Right atrium auricular region (tissue), 2 donors: ENCODE data around the gene USB1. TPM values are rescaled to one million over a fixed set of nuclear protein-coding genes. Genes with fewer than 3 reads are reported as not detected.

Experiments used
- DNase-seq: peaks from one replicate; pipeline ENCODE4 v3.0.0-alpha.2; 2019; ENCODE audit warnings: low spot score
- H3K27ac ChIP-seq, 2 donors: fragments of 200-600 bp; sonication (generic); 1 replicate in 1 of 2; 2 replicates in 1 of 2; pipeline ENCODE4 v1.5.1; 2016 to 2019
- H3K27me3 ChIP-seq, 2 donors: fragments of 200-600 bp; sonication (generic); one replicate each; pipeline versions ENCODE4 v1.5.1 to v1.6.0; 2017 to 2019
- H3K36me3 ChIP-seq: fragments of 200-600 bp; sonication (generic); one replicate; pipeline ENCODE4 v1.5.1; 2016
- H3K4me1 ChIP-seq, 2 donors: fragments of 200-600 bp; sonication (generic); one replicate each; pipeline versions ENCODE4 v1.5.1 to v1.6.0; 2017 to 2019
- H3K4me3 ChIP-seq, 2 donors: fragments of 200-600 bp; sonication (generic); 1 replicate in 1 of 2; 2 replicates in 1 of 2; pipeline ENCODE4 v1.5.1; 2017 to 2019; ENCODE audit warnings: mild to moderate bottlenecking in 1 of 2, moderate library complexity in 1 of 2
- H3K9me3 ChIP-seq, 2 donors: fragments of 200-600 bp; sonication (generic); one replicate each; pipeline ENCODE4 v1.5.1; 2019
- CTCF ChIP-seq, 2 donors: fragments of 200-600 bp; sonication (generic); IDR thresholded peaks; one replicate each; pipeline ENCODE4 v1.5.1; 2019; ENCODE audit warnings: antibody characterized with exemption in 2 of 2
- total RNA-seq, 2 donors: library from RNA; depleted of rRNA; stranded (reverse); fragments of >200 nt; gene quantifications; one replicate each; pipeline ENCODE4 v1.1.0, GENCODE V29; 2016

Gene USB1
- total RNA-seq, 2 donors from 2014 or later: 32.2 to 43.2 TPM

DNA sequence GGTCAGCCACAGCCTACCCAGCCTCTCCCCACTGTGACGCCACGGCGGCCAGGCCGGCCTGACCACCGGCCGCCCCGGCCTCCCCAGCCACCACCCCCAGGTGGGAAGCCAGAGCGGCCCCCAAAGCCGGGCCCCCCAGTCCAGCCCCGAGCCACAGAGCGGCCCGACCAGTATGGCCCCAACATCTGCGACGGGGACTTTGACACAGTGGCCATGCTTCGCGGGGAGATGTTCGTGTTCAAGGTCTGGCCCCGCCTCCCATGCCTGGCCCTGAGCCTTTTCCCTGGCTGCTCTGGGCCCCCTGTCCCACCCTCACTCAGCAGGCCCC lies 40.4 kb downstream of the USB1 start:
- peaks cover 48% of the 10 kb centered on the region for H3K36me3 ChIP-seq
- no peak for TF ChIP-seq CTCF (IDR thresholded peaks at IDR 0.05)
- peaks cover 0 to 7% of the 10 kb centered on the region in 2 donors for H3K4me1 ChIP-seq
- no peaks in the 10 kb centered on the region for H3K9me3 ChIP-seq
- H3K4me3 ChIP-seq: no peak overlapping the region
- no peak for DNase-seq
- no peaks in the 10 kb centered on the region for H3K27me3 ChIP-seq
- no peak overlapping the region for H3K27ac ChIP-seq

GRCh38 chr16:58042001-58042885 lies 41.0 kb downstream of the USB1 start:
- Histone ChIP-seq H3K27me3 (no peaks in the 10 kb centered on the region), H3K27ac (no peak overlapping the region), H3K36me3 (peaks cover 48% of the 10 kb centered on the region), H3K4me3 (no peak overlapping the region), H3K4me1 (peaks cover 0 to 13% of the 10 kb centered on the region in 2 donors), H3K9me3 (no peaks in the 10 kb centered on the region)
- no peak for DNase-seq
- TF ChIP-seq CTCF (IDR thresholded peaks at IDR 0.05): no peak

DNA sequence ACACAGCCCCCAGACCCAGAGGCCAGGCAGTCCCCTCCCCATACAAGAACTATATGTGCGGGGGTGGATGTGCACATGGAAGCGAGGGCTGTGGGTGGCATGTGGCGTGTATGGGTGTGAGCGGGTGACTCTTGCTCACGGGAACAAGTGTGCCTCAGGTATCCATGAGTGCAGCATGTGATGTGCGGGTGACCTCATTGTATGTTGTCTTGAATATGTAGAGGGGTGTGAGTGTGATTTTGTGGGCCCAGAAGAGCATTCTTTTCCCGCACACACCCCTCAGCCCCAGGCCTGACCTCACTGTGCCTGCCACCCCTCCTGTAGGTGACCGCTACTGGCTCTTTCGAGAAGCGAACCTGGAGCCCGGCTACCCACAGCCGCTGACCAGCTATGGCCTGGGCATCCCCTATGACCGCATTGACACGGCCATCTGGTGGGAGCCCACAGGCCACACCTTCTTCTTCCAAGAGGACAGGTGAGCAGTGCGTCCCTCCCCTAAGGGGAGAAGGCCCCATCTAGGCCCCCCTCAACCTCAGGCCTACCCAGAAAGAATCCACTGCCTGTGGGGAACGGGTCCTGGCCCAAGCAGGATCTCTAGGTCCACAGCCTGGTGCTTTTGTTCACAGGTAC lies 41.8 kb downstream of the USB1 start:
- TF ChIP-seq CTCF (IDR thresholded peaks at IDR 0.05): no peak
- no peaks in the 10 kb centered on the region for H3K9me3 ChIP-seq
- H3K27ac ChIP-seq: no peak overlapping the region
- H3K27me3 ChIP-seq: no peaks in the 10 kb centered on the region
- no peak for DNase-seq
- H3K4me3 ChIP-seq: no peak overlapping the region
- H3K4me1 ChIP-seq: peaks cover 0 to 20% of the 10 kb centered on the region in 2 donors
- peaks cover 48% of the 10 kb centered on the region for H3K36me3 ChIP-seq

DNA sequence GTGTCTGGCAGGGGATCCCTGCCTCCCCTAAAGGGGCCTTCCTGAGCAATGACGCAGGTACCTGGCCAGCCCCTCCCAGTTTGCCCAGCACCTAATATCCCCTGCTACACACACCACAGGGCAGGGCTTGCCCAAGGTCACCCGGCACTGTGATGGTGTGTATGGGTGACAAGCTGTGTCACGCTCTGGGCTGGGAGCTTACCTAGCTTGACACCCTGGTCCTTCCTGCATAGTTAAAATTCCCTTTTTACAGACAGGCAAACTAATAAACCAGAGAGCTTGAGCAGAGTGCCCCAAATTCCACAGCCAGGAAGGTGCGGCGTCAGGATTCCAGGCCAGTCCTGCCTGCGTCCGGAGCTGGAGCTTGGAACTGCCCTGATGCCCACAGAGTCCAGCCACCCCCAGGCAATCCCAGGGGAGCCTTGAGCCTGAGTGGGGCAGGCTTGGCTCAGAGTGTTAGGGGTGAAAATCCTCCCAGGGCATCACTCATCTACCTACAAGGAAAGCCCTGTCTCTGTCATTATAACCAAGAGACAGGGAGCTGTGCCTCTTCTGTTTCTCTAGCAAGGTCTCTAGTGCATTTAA lies 42.5 kb downstream of the USB1 start:
- Histone ChIP-seq H3K27me3 (no peaks in the 10 kb centered on the region), H3K4me1 (peaks cover 0 to 27% of the 10 kb centered on the region in 2 donors), H3K4me3 (no peak overlapping the region), H3K9me3 (no peaks in the 10 kb centered on the region), H3K27ac (no peak overlapping the region), H3K36me3 (peaks cover 42% of the 10 kb centered on the region)
- TF ChIP-seq CTCF (IDR thresholded peaks at IDR 0.05): no peak
- no peak for DNase-seq

DNA sequence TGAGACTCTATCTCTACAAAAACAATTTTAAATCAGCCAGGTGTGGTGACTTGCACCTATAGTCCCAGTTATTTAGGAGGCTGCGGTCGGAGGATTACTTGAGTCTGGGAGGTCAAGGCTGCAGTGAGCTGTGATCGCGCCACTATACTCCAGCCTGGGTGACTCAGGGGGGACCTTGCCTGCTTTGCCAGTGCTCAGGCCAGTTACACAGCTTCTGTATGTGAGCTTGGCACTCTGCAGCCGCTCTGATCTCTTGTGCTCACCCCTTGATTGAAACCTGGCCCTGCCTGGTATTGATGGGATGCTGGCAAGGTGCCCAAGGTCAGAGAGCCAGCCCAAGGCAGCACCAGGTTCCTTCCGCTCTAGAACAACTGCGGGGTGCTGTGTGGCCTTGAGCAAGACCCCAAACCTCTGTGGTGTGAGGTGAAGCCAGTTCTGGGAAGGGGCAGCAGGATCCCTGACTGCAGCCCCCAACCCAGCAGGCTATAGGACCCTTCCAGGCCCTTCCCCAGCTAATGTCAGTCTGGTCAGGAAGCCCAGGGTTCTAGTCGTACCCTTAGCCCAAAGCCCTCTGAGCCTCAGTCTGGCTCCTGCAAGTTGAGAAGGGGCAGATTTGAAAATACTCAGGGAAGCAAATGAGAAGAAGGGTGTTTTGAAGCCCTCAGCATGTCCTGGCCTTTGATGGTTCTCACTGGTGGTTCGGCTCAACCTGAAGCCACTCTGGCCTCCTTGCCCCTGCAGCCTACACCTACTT lies 43.2 kb downstream of the USB1 start:
- Histone ChIP-seq H3K27ac (no peak overlapping the region), H3K9me3 (no peaks in the 10 kb centered on the region), H3K4me1 (peaks cover 0 to 35% of the 10 kb centered on the region in 2 donors), H3K4me3 (no peak overlapping the region), H3K27me3 (no peaks in the 10 kb centered on the region), H3K36me3 (peaks cover 40% of the 10 kb centered on the region)
- DNase-seq: no peak
- TF ChIP-seq CTCF (IDR thresholded peaks at IDR 0.05): no peak
